Activated T-cell treated with anti-CD3 and anti-CD28 coated beads, Interleukin-2, amount 50 U/mL, for 24 hours (primary cell): ENCODE data around the gene NEGR1.

Experiments used
- DNase-seq: peaks from one replicate; pipeline ENCODE4 v3.0.0-alpha.2; 2020
- H3K27ac Mint-ChIP-seq: 2 replicates; pipeline ENCODE4 v1.8.0; 2020; ENCODE audit warnings: mild to moderate bottlenecking, mixed read lengths
- H3K27me3 Mint-ChIP-seq: 2 replicates; pipeline ENCODE4 v1.8.0; 2020; ENCODE audit warnings: mixed read lengths
- H3K36me3 Mint-ChIP-seq: 2 replicates; pipeline ENCODE4 v1.8.0; 2020; ENCODE audit warnings: low read depth, mixed read lengths
- H3K4me1 Mint-ChIP-seq: 2 replicates; pipeline ENCODE4 v1.8.0; 2020; ENCODE audit warnings: low read depth, mixed read lengths
- H3K4me3 Mint-ChIP-seq: 2 replicates; pipeline ENCODE4 v1.8.0; 2020; ENCODE audit warnings: mild to moderate bottlenecking, moderate library complexity, mixed read lengths
- H3K9me3 Mint-ChIP-seq: 2 replicates; pipeline ENCODE4 v1.8.0; 2020; ENCODE audit warnings: mixed read lengths

NEGR1 gene

DNA sequence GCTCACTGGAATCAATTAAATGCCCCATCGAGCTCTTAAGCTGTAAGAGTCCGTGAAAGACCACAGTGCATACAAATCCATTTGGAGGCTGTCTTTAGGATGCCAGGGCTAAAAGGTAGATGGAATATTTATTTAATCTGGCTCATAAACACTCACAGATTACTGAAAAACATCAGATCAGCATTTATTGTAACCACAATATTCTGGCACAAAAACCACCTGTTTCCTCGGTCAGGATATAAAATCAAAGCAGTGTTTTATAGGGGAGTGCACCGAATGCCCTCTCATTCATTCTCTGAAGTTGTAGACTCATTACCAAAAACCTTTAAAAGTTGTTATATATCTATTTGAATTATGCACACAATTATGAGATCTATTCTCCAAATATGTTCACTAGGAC lies 500.9 kb downstream of the NEGR1 start:
- H3K27ac Mint-ChIP-seq: no peak overlapping the region
- no peak overlapping the region for H3K4me3 Mint-ChIP-seq
- peaks cover 1% of the 10 kb centered on the region for H3K4me1 Mint-ChIP-seq
- no peak for DNase-seq
- H3K36me3 Mint-ChIP-seq: no peaks in the 10 kb centered on the region
- no peaks in the 10 kb centered on the region for H3K27me3 Mint-ChIP-seq
- no peaks in the 10 kb centered on the region for H3K9me3 Mint-ChIP-seq

DNA sequence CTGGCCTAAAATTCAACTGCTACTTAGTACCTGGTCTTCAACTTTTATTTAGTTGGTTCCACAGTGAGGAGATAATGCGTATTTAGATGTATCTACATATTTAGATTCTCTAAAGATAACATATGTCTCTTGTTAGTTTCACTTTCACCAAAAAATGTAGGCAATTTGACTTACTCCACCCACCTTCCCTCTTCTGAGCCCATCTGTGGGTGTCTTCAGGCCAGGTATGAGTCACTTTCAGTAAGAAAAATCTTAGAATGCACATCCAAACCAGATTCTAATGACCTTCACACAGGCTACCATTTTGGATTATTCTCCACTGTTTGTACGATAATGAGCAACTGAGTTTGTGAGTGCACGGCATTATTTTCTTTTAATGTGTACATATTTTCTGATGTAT lies 501.7 kb downstream of the NEGR1 start:
- Mint-ChIP-seq H3K4me3 (no peak overlapping the region), H3K27me3 (no peaks in the 10 kb centered on the region), H3K4me1 (peaks cover 1% of the 10 kb centered on the region), H3K36me3 (no peaks in the 10 kb centered on the region), H3K27ac (no peak overlapping the region), H3K9me3 (peaks cover 2% of the 10 kb centered on the region)
- no peak for DNase-seq

DNA sequence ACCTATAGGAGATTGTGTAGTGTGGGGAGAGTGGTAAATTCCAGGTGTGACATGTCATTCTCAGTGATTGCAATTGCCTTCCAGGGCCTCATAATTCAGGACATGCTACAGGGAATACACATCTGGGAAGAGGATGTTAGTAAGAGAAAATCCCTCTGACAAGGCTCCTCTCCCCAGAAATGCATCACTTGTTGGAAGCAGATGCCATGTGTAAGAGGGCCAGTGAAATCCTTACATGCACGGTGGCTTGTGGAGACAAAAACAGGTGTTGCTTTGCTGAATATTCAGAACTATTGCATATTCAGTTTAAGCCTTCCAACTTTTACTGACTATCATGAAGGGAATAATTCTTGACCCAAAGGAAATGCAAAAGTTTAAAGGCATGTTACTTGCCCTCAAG lies 503.4 kb downstream of the NEGR1 start:
- DNase-seq: no peak
- H3K27me3 Mint-ChIP-seq: no peaks in the 10 kb centered on the region
- no peak overlapping the region for H3K27ac Mint-ChIP-seq
- no peaks in the 10 kb centered on the region for H3K36me3 Mint-ChIP-seq
- H3K9me3 Mint-ChIP-seq: peaks cover 2% of the 10 kb centered on the region
- H3K4me3 Mint-ChIP-seq: no peak overlapping the region
- H3K4me1 Mint-ChIP-seq: peaks cover 1% of the 10 kb centered on the region

DNA sequence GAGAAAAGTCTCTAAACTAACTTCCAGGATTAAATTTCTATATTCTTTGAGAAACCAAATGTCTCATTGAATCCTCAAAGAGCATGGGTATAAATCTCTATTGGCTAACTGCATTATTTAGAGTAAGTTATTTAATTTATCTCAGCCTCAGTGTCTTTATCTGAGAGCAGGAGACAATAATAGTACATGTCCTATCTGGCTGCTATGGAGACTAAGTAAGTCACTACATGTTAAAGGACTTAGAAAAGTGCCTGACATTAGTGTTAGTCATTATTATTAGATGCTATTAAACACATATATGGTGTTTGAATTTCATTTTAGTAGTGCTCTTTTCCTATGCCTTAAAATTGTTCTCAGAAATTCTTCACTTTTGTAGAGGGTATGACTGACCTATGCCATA lies 505.2 kb downstream of the NEGR1 start:
- Mint-ChIP-seq H3K9me3 (peaks cover 3% of the 10 kb centered on the region), H3K27me3 (no peaks in the 10 kb centered on the region), H3K36me3 (no peaks in the 10 kb centered on the region), H3K4me3 (no peak overlapping the region), H3K27ac (no peak overlapping the region), H3K4me1 (peaks cover 1% of the 10 kb centered on the region)
- DNase-seq: no peak

DNA sequence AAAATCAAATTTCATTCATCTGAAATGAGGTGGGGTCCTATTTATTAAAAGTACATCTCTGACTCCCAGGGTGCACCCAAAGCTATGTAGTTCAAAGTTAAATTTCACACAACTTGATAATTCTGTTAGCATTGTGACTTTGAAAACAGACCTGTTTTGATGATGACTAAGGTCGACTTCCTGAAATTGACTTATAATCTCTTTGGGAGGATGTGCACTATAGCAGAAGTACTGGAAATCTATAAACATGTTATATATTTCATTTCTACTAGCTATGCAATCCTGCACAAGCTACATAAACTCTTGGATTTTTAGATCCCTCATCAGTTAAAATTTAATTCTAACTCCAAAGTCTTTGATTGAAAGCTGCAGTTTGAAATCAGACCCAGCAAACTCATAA lies 507.6 kb downstream of the NEGR1 start:
- no peak overlapping the region for H3K27ac Mint-ChIP-seq

DNA sequence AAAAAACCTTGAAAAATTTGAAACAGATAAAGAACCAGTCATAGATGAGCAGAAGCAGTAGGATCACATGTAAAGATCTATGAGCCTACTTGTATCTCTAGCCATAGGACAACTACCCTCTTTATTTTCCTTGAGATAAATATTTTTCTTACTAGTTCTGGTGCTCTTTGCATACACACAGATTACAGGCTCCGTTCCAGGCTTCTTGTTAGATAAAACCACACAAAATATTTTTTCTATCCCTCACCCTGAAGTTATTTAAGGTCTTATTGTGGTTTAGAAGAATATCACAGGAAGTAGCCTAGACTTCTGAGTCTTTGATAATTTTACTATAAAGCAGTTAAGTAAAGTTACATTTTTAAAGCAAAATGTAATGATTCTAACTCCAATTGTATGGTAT lies 512.2 kb downstream of the NEGR1 start:
- Mint-ChIP-seq H3K4me1 (no peaks in the 10 kb centered on the region), H3K27me3 (no peaks in the 10 kb centered on the region), H3K4me3 (no peak overlapping the region), H3K36me3 (no peaks in the 10 kb centered on the region), H3K27ac (no peak overlapping the region), H3K9me3 (peaks cover 16% of the 10 kb centered on the region)
- no peak for DNase-seq

More for the DNA sequence above, 507.6 kb downstream of the NEGR1 start:
- DNase-seq: no peak
- Mint-ChIP-seq H3K4me3 (no peak overlapping the region), H3K9me3 (peaks cover 12% of the 10 kb centered on the region), H3K27me3 (no peaks in the 10 kb centered on the region), H3K4me1 (no peaks in the 10 kb centered on the region), H3K36me3 (no peaks in the 10 kb centered on the region)

DNA sequence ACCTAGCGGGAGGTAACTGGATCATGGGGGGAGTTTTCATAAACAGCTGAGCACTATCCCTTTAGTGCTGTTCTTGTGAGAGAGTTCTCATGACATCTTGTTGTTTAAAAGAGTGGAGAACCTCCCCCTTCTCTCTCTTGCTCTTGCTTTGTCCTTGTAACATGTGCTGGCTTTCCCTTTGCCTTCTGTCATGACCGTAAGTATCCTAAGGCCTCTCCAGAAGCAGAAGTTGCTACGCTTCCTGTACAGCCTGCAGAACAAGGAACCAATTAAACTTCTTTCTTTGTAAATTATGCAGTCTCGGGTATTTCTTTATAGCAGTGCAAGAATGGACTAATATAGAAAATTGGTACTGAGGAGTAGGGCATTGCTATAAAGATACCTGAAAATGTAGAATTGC lies 515.6 kb downstream of the NEGR1 start:
- H3K4me3 Mint-ChIP-seq: no peak overlapping the region
- H3K27me3 Mint-ChIP-seq: no peaks in the 10 kb centered on the region
- no peaks in the 10 kb centered on the region for H3K36me3 Mint-ChIP-seq
- no peak for DNase-seq
- H3K9me3 Mint-ChIP-seq: peaks cover 15% of the 10 kb centered on the region
- H3K27ac Mint-ChIP-seq: no peak overlapping the region
- H3K4me1 Mint-ChIP-seq: no peaks in the 10 kb centered on the region

DNA sequence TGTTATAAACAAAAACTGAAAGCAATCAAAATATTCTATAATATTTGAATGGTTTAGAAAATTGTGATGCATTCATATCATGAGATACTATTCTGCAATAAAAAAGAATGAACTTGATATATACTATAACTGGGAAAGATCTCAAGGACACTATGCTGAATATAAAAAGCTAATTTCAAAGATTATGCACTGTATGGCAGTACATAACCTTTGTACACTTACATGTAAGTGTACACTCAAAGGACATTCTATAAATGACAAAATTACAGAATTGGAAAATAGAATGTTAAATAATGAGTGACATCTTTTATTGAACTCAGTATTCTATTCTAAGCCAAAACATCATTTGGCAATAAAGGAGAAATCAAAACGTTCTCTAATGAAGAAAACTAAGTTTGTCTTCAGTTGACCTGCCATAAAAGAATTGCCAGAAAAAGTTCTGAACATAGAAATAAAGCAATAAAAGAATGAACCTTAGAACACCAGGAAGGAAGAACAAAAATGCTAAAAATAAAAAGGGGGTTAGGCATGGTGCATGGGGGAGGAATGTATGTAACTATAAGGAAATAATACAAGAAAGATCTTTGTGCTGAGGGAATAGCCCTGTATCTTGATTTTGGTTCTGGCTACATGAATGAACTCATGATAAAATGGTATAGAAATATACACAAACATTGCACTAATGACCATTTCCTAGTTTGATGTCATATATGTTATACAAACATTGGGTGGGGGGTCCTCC lies 519.7 kb downstream of the NEGR1 start:
- Mint-ChIP-seq H3K27ac (no peak overlapping the region), H3K4me1 (no peaks in the 10 kb centered on the region), H3K4me3 (no peak overlapping the region), H3K36me3 (no peaks in the 10 kb centered on the region), H3K9me3 (peaks cover 8% of the 10 kb centered on the region), H3K27me3 (no peaks in the 10 kb centered on the region)
- no peak for DNase-seq

DNA sequence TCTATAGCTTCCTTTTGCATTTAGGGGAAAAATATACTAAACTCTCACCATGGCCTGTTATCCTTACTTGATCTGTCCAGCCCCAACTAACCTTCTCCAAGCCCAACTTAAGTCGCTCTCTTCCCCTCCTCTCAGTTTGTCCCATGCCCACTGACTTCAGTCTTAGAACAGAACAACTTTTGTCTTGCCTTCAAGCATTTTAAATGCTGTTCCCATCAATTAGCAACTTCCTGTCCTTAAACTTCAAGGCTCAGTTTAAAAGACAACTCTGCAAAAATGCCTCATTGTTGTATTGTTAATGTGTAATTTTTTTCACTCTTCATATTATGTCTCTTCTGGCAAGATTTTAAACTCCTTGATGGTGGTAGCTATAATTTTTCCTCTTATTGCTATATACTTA lies 526.9 kb downstream of the NEGR1 start:
- H3K9me3 Mint-ChIP-seq: no peaks in the 10 kb centered on the region
- no peaks in the 10 kb centered on the region for H3K27me3 Mint-ChIP-seq
- H3K4me1 Mint-ChIP-seq: no peaks in the 10 kb centered on the region
- DNase-seq: no peak
- no peak overlapping the region for H3K27ac Mint-ChIP-seq
- no peak overlapping the region for H3K4me3 Mint-ChIP-seq
- no peaks in the 10 kb centered on the region for H3K36me3 Mint-ChIP-seq

DNA sequence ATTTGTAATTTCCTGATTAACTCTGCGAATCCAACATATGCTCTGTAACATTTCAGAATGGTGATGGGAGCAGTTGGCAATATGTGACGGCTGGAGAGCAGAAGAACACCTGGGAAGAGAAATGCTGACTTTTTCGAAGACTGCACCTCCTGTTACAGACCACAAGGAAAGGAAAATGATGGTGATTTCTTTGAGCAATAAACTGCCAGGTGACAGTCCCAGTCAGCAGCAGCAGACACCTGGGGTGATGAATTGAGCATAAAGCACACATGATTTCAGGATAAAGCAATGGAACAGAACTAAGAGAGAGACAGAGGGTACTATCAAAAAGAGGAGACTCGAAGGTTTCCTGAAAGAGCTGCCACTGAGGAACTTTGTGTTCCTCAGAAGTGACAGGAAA lies 528.6 kb downstream of the NEGR1 start:
- no peak for DNase-seq
- no peaks in the 10 kb centered on the region for H3K4me1 Mint-ChIP-seq
- H3K36me3 Mint-ChIP-seq: no peaks in the 10 kb centered on the region
- H3K27me3 Mint-ChIP-seq: no peaks in the 10 kb centered on the region
- H3K4me3 Mint-ChIP-seq: no peak overlapping the region
- no peak overlapping the region for H3K27ac Mint-ChIP-seq
- H3K9me3 Mint-ChIP-seq: peaks cover 3% of the 10 kb centered on the region

DNA sequence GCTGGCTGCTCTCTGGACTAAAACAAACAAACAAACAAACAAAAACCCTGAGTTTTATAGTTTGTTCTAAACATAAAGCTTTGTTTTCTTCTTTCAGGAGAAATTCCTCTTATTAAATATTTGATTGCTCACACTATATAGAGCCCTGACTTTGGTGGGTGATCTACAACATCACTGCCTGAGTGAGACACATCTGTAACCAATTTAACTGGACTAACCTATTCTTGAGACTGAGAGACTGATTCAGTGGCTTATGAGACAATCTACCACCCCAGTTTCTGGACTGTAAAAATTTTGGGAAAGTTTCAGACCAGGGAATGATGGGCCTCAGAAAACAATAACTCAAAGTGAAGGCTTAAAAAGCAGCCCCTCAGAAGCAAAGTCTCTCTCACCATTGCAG lies 537.0 kb downstream of the NEGR1 start:
- Mint-ChIP-seq H3K27me3 (no peaks in the 10 kb centered on the region), H3K9me3 (peaks cover 8% of the 10 kb centered on the region), H3K36me3 (no peaks in the 10 kb centered on the region), H3K4me1 (no peaks in the 10 kb centered on the region), H3K27ac (no peak overlapping the region), H3K4me3 (no peak overlapping the region)
- DNase-seq: no peak

DNA sequence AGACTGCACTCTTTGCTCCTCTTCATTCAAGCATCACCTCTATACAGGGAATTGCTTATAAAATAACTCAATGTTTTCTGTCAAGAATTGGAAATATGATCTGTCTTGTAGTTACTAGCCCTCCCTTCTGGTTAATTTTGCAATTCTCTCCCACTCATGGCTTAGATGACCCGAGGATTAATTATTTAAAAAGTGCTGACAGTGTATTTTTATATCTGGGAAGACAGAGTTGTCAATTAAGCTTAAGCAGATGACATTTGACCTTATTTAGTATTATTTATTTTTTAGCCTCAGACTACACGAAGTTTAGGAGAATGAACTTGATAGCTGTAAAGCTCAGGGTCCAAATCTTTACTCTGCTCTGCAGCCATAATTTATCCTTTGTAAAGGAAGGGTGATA lies 538.5 kb downstream of the NEGR1 start:
- Mint-ChIP-seq H3K27me3 (no peaks in the 10 kb centered on the region), H3K36me3 (no peaks in the 10 kb centered on the region), H3K4me1 (no peaks in the 10 kb centered on the region), H3K4me3 (no peak overlapping the region), H3K27ac (no peak overlapping the region), H3K9me3 (peaks cover 8% of the 10 kb centered on the region)
- DNase-seq: no peak

DNA sequence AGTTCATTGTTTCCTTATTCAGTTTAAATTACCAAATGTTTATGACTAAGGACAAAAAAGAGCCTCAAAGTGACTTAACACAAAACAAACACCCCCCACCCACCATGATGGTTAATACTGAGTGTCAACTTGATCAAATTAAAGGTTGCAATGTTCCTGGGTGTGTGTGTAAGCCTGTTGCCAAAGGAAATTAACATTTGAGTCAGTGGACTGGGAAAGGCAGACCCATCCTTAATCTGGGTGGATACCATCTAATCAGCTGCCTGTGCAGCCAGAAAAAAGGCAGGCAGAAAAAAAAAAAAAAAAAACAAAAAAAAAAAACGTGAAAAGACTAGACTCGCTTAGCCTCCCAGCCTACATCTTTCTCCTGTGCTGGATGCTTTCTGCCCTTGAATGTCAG lies 543.4 kb downstream of the NEGR1 start:
- Mint-ChIP-seq H3K36me3 (no peaks in the 10 kb centered on the region), H3K9me3 (peaks cover 8% of the 10 kb centered on the region), H3K27me3 (no peaks in the 10 kb centered on the region), H3K4me1 (no peaks in the 10 kb centered on the region), H3K4me3 (no peak overlapping the region), H3K27ac (no peak overlapping the region)
- no peak for DNase-seq

DNA sequence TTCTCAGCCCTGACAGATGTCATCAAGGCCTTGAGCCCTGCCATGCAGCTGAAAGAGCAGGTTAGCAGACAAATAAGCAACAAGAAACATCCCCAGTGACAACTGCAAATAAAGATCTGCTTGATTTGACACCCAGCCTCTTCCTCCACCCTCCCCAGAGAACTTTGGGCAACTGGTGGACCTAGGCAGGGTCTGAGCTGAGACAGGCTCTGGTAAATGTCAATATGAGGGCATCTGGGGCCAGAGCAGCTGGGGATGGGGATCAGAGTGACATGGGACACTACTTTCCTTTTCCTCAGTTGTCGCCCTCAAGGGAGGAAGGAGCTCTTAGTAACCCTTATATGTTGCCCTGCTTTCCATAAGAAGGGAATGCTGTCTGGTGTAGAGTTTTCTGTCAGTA lies 544.1 kb downstream of the NEGR1 start:
- no peak for DNase-seq
- Mint-ChIP-seq H3K27me3 (no peaks in the 10 kb centered on the region), H3K36me3 (no peaks in the 10 kb centered on the region), H3K27ac (no peak overlapping the region), H3K4me3 (no peak overlapping the region), H3K4me1 (no peaks in the 10 kb centered on the region), H3K9me3 (peaks cover 8% of the 10 kb centered on the region)

DNA sequence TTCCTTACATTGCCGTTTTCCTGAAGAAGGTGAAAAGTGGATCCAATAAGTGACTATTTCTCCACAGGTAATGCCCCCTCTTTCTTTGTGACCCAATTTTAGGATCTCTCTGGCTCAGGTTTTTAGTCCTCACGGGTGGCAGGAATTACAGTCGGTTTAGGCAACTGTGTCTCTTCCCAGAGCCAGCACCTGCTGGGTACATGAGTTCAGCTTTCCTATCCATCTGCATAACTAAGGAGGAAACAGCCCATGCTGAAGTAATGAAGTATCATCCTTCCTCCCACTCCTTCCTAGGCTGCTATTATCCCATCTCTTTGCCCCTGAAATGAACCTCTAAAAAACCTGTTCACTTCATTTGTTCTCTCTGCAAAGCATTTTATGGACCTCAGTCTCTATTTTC lies 544.6 kb downstream of the NEGR1 start:
- Mint-ChIP-seq H3K4me1 (no peaks in the 10 kb centered on the region), H3K9me3 (peaks cover 7% of the 10 kb centered on the region), H3K4me3 (no peak overlapping the region), H3K27ac (no peak overlapping the region), H3K36me3 (no peaks in the 10 kb centered on the region), H3K27me3 (no peaks in the 10 kb centered on the region)
- no peak for DNase-seq

DNA sequence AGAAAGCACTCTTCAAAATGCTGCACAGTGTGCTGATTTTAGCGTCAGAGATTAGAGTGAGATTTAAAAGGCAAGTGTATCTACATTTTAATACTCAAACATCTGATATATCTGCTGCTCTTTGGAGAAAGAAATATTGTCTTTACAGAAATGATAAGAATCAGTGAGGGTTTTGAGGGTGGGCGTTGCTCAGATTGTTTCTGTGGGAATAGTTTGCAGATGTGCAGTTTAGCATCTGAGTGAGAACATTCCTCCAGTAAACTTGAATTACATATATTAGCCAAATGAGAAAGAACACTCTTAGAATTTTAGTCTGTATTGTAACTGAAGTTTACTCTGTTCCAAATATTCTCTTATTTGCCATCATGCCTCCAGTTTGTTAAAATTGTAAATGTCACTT lies 549.2 kb downstream of the NEGR1 start:
- Mint-ChIP-seq H3K36me3 (no peaks in the 10 kb centered on the region), H3K27me3 (no peaks in the 10 kb centered on the region), H3K4me3 (no peak overlapping the region), H3K9me3 (no peaks in the 10 kb centered on the region), H3K4me1 (no peaks in the 10 kb centered on the region), H3K27ac (no peak overlapping the region)
- no peak for DNase-seq
